Activated CD8-positive, alpha-beta T cell treated with anti-CD3 and anti-CD28 coated beads for 36 hours (primary cell): ENCODE measurements around the gene UMAD1. TPM values are rescaled to one million over a fixed set of nuclear protein-coding genes. Genes with fewer than 3 reads are reported as not detected.

Source experiments
- ATAC-seq: fragments of 200-7000 bp; cut with Tn5 transposase; one replicate; pipeline ENCODE4 v1.10.0; 2021; ENCODE audit warnings: mild to moderate bottlenecking, moderate library complexity
- CTCF ChIA-PET: fragments of 350-600 bp; sonication (Branson Sonifier 250); formaldehyde crosslinking; loops from one replicate; lab custom pipeline; 2021; ENCODE audit warnings: antibody characterized with exemption; lab: Charles Lee
- POLR2A ChIA-PET: fragments of 350-600 bp; sonication (Branson Sonifier 250); formaldehyde crosslinking; loops from one replicate; lab custom pipeline; 2021; ENCODE audit warnings: antibody characterized with exemption; lab: Charles Lee
- DNase-seq: peaks from one replicate; pipeline ENCODE4 v3.0.0-alpha.2; 2020
- H3K27ac Mint-ChIP-seq: one replicate; pipeline ENCODE4 v1.8.0; 2021; ENCODE audit warnings: mild to moderate bottlenecking, mixed read lengths
- H3K27me3 Mint-ChIP-seq: one replicate; pipeline ENCODE4 v1.8.0; 2021; ENCODE audit warnings: mixed read lengths
- H3K36me3 Mint-ChIP-seq: one replicate; pipeline ENCODE4 v1.8.0; 2021; ENCODE audit warnings: low read depth, mixed read lengths
- H3K4me1 Mint-ChIP-seq: one replicate; pipeline ENCODE4 v1.8.0; 2021; ENCODE audit warnings: low read depth, mixed read lengths
- H3K4me3 Mint-ChIP-seq: one replicate; pipeline ENCODE4 v1.8.0; 2021; ENCODE audit warnings: mild to moderate bottlenecking, moderate library complexity, mixed read lengths
- H3K9me3 Mint-ChIP-seq: one replicate; pipeline ENCODE4 v1.8.0; 2021; ENCODE audit warnings: mixed read lengths
- intact Hi-C: fragments of 100-400 bp; cut with micrococcal nuclease; formaldehyde crosslinking; loops from one replicate; pipeline ENCODE4 v1.10.0; 2022
- total RNA-seq, 2 experiments: library from RNA; stranded (reverse); gene quantifications; one replicate each; pipeline ENCODE4 v1.2.3, GENCODE V29; 2021
- TF ChIP-seq, protein P1 (sequence below): fragments of 200-600 bp; IDR thresholded peaks from one replicate; pipeline ENCODE4 v1.8.0; 2022; ENCODE audit warnings: antibody characterized with exemption, mild to moderate bottlenecking

UMAD1 gene
- total RNA-seq, 2 experiments from 2014 or later, result 10.1 to 11.1 TPM

DNA sequence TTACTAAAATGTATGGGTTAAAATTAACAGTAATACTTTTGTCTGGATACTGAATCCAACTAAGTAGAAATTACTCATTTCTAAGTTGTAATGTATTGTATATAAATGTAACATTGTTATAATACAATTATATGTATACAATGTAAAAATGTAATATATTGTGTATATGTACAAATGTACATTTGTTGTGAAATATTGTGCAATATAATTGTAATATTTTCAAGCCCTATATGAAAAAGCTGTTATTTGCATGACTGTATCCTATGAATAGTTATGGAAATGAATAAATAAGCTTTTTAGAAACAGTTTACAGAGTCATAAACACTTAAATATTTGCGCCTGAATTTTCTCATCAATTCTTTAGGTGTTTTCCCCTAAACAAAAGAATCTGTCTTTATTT lies 20.3 kb upstream of the UMAD1 start:
- Mint-ChIP-seq H3K4me3 (no peak overlapping the region), H3K4me1 (peaks cover 7% of the 10 kb centered on the region), H3K9me3 (no peaks in the 10 kb centered on the region), H3K36me3 (no peaks in the 10 kb centered on the region), H3K27me3 (peaks cover 3% of the 10 kb centered on the region), H3K27ac (no peak overlapping the region)
- no peak for DNase-seq
- TF ChIP-seq, protein P1, sequence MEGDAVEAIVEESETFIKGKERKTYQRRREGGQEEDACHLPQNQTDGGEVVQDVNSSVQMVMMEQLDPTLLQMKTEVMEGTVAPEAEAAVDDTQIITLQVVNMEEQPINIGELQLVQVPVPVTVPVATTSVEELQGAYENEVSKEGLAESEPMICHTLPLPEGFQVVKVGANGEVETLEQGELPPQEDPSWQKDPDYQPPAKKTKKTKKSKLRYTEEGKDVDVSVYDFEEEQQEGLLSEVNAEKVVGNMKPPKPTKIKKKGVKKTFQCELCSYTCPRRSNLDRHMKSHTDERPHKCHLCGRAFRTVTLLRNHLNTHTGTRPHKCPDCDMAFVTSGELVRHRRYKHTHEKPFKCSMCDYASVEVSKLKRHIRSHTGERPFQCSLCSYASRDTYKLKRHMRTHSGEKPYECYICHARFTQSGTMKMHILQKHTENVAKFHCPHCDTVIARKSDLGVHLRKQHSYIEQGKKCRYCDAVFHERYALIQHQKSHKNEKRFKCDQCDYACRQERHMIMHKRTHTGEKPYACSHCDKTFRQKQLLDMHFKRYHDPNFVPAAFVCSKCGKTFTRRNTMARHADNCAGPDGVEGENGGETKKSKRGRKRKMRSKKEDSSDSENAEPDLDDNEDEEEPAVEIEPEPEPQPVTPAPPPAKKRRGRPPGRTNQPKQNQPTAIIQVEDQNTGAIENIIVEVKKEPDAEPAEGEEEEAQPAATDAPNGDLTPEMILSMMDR, result no peak
- ChIA-PET CTCF (interaction anchor here (1.2 kb wide), 1 partner anchor 25 kb away, joined by 3 read pairs; no protein-coding TSS in a partner anchor), POLR2A (no interaction called here)
- intact Hi-C loops, result no loop called here
- ATAC-seq, result no peak

GRCh38 chr7:7620644-7621210 lies 19.8 kb upstream of the UMAD1 start:
- H3K9me3 Mint-ChIP-seq, result peaks cover under 1% of the 10 kb centered on the region
- no peak overlapping the region for H3K27ac Mint-ChIP-seq
- POLR2A ChIA-PET, result no interaction called here
- peaks cover 3% of the 10 kb centered on the region for H3K27me3 Mint-ChIP-seq
- DNase-seq (no peak), ATAC-seq (no peak)
- H3K4me1 Mint-ChIP-seq, result peaks cover 7% of the 10 kb centered on the region
- no peak overlapping the region for H3K4me3 Mint-ChIP-seq
- CTCF ChIA-PET, result interaction anchor here (1.2 kb wide), 1 partner anchor 26 kb away, joined by 3 read pairs; no protein-coding TSS in a partner anchor
- no peaks in the 10 kb centered on the region for H3K36me3 Mint-ChIP-seq
- intact Hi-C loops, result no loop called here
- TF ChIP-seq, protein P1, result no peak

DNA sequence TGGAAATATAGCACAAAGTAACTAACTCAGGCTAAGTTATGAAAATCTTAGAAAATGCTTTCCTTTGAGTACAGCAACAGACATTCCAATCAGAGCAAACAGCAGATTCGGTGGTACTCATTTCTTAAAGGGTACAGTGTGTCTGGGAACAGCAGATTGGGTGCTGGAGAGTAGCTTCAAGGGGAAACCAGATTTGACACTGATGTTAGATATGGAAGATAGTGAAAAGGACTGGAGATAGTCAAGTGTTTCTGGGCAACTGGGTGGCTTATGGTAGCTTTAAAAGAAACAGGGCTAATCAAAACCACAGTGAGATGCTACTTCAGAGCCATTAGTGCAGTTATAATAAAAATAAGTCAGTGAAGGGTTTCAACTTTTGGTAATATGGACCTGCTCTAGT lies 12.1 kb upstream of the UMAD1 start:
- Mint-ChIP-seq H3K9me3 (peaks cover 15% of the 10 kb centered on the region), H3K27ac (no peak overlapping the region), H3K4me3 (no peak overlapping the region), H3K4me1 (no peaks in the 10 kb centered on the region), H3K36me3 (no peaks in the 10 kb centered on the region), H3K27me3 (no peaks in the 10 kb centered on the region)
- intact Hi-C loops, result no loop called here
- CTCF ChIA-PET, result no interaction called here
- DNase-seq, result no peak
- POLR2A ChIA-PET, result no interaction called here
- no peak for ATAC-seq
- TF ChIP-seq, protein P1, result no peak

DNA sequence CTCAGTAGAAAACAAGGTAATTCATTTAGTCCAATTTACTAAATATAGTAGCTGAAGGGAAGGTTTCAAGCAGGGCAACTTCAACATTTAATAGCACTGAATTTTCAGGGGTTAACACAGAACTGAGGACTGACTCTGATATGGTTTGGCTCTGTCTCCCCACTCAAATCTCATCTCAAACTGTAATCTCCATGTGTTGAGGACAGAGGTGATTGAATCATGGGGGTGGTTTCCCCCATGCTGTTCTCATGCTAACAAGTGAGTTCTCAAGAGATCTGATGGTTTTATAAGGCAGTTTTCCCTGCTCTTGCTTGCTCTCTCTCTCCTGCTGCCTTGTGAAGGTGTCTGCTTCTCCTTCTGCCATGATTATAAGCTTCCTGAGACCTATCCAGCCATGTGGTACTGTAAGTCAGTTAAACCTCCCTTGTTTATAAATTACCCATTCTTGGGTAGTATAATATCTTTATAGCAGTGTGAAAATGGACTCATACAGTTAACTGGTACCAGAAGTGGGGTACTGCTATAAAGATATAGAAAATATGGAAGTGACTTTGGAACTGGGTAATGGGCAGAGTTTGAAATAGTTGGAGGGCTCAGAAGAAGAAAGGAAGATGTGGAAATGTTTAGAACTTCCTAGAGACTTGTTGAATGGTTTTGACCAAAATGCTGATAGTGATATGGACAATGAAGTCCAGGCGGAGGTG lies 9.8 kb upstream of the UMAD1 start:
- ChIA-PET CTCF (no interaction called here), POLR2A (interaction anchor here (0.6 kb wide), 1 partner anchor 343 kb away, joined by 5 read pairs; no protein-coding TSS in a partner anchor)
- ATAC-seq, result no peak
- H3K27ac Mint-ChIP-seq, result no peak overlapping the region
- H3K4me1 Mint-ChIP-seq, result no peaks in the 10 kb centered on the region
- peaks cover 14% of the 10 kb centered on the region for H3K9me3 Mint-ChIP-seq
- H3K27me3 Mint-ChIP-seq, result no peaks in the 10 kb centered on the region
- no peak for DNase-seq
- intact Hi-C loops, result no loop called here
- H3K4me3 Mint-ChIP-seq, result no peak overlapping the region
- peaks cover 1% of the 10 kb centered on the region for H3K36me3 Mint-ChIP-seq
- TF ChIP-seq, protein P1, result no peak

DNA sequence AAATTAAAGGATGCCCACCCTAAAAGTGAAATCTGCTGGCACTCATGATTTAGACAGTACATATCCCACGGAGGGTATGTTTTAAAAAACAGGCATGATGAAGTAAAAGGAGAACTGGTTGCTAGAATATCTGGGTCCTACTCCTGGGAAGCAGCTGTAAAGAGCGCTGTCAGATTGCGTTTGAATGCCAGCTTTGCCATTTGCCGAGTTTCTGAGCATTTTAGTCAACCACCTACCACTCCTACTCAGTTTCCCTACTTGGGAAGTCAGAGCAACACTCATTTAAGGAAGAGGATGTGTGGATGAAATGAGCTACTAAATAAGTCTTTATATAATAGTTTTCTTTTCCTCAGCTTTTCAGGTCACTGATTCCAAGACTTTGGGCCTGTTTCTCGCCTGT lies 1.1 kb upstream of the UMAD1 start:
- Mint-ChIP-seq H3K4me3 (peak overlapping the region; percentile 89), H3K9me3 (no peaks in the 10 kb centered on the region), H3K27ac (peak overlapping the region; percentile 99), H3K36me3 (peaks cover 42% of the 10 kb centered on the region), H3K27me3 (no peaks in the 10 kb centered on the region), H3K4me1 (peaks cover 34% of the 10 kb centered on the region)
- DNase-seq, result peak; percentile 7
- TF ChIP-seq, protein P1, result no peak
- intact Hi-C loops, result no loop called here
- ChIA-PET POLR2A (interaction anchor here (0.6 to 2.7 kb wide), 6 partner anchors 25 to 486 kb away, joined by 3 to 11 read pairs (median 4); no protein-coding TSS in a partner anchor), CTCF (no interaction called here)
- ATAC-seq, result no peak
